C4-2B (cell line): Measurements from ENCODE around the gene GIT2.

Source experiments
- CTCF ChIP-seq: fragments of 450-650 bp; conservative IDR thresholded peaks from 2 replicates; pipeline ENCODE4 v1.5.1; 2017; ENCODE audit warnings: mild to moderate bottlenecking
- ZFX ChIP-seq: fragments of 450-650 bp; IDR thresholded peaks from 2 replicates; pipeline ENCODE4 v1.6.1; 2017

- TF ChIP-seq CTCF (no peak), ZFX (no peak)
Measured at GRCh38 chr12:110015132-110015531, 19.0 kb upstream of the GIT2 start.
